Spleen (tissue), 11 donors: Measurements from ENCODE around the gene PCDHB9. TPM values are rescaled to one million over a fixed set of nuclear protein-coding genes. Genes with fewer than 3 reads are reported as not detected.

Source experiments
- DNase-seq: peaks from one replicate; pipeline ENCODE4 v3.0.0-alpha.2; 2020
- H3K27ac ChIP-seq, 8 donors: fragments of 200-600 bp; sonication (generic) in 7 of 8; 1 replicate in 4 of 8; 2 replicates in 4 of 8; pipeline versions ENCODE4 v1.5.0 to v1.8.0; 2016 to 2021; ENCODE audit warnings: inconsistent platforms in 4 of 8, mild to moderate bottlenecking in 4 of 8, moderate library complexity in 1 of 8
- H3K27me3 ChIP-seq, 7 donors: fragments of 200-600 bp; sonication (generic) in 6 of 7; replicated peaks in 1 of 7; 1 replicate in 4 of 7; 2 replicates in 3 of 7; pipeline versions ENCODE4 v1.5.0 to v1.8.0; 2016 to 2021; ENCODE audit warnings: inconsistent platforms in 3 of 7, mild to moderate bottlenecking in 1 of 7
- H3K36me3 ChIP-seq, 6 donors: fragments of 200-600 bp; sonication (generic) in 5 of 6; 1 replicate in 4 of 6; 2 replicates in 2 of 6; pipeline versions ENCODE4 v1.5.0 to v1.8.0; 2016 to 2021; ENCODE audit warnings: inconsistent platforms in 2 of 6
- H3K4me1 ChIP-seq, 6 donors: fragments of 200-600 bp; sonication (generic) in 5 of 6; 1 replicate in 3 of 6; 2 replicates in 3 of 6; pipeline versions ENCODE4 v1.5.0 to v1.8.0; 2016 to 2021; ENCODE audit warnings: inconsistent platforms in 3 of 6
- H3K4me3 ChIP-seq, 8 donors: fragments of 200-600 bp; sonication (generic) in 7 of 8; 1 replicate in 4 of 8; 2 replicates in 4 of 8; pipeline versions ENCODE4 v1.5.0 to v1.8.0; 2016 to 2021; ENCODE audit warnings: inconsistent platforms in 4 of 8, mild to moderate bottlenecking in 4 of 8, moderate library complexity in 2 of 8
- H3K9me3 ChIP-seq, 8 donors: fragments of 200-600 bp; sonication (generic) in 7 of 8; 1 replicate in 4 of 8; 2 replicates in 4 of 8; pipeline versions ENCODE4 v1.5.0 to v1.8.0; 2016 to 2021; ENCODE audit warnings: inconsistent platforms in 4 of 8
- POLR2A ChIP-seq, 3 donors: fragments of 450-650 bp; IDR thresholded peaks; one replicate each; pipeline ENCODE4 v1.5.1; 2017; ENCODE audit warnings: antibody characterized with exemption in 3 of 3, mild to moderate bottlenecking in 1 of 3
- POLR2AphosphoS5 ChIP-seq, 3 donors: sonication (generic); formaldehyde crosslinking; IDR thresholded peaks; one replicate each; pipeline ENCODE4 v1.5.1; 2017; ENCODE audit warnings: antibody characterized with exemption in 3 of 3
- WGBS, 5 donors: extraction: QIAGEN DNeasy Blood & Tissue Kit in 3 of 5; methylation state at CpG; one replicate each; pipeline versions ENCODE4 v1.1.5 to v1.1.7; 2013 to 2018; 5-methylcytosine and 5-hydroxymethylcytosine counted together
- intact Hi-C: fragments of 100-400 bp; cut with DNase I; formaldehyde crosslinking; loops from one replicate; pipeline ENCODE4 v1.15.0; 2023; ENCODE audit warnings: low total_unique reads
- polyA plus RNA-seq, 3 donors: library from polyadenylated mRNA; stranded (reverse); fragments of 200-250 nt; gene quantifications; one replicate each; pipeline ENCODE4 v1.2.1, GENCODE V29; 2013
- total RNA-seq, 7 donors: library from RNA; depleted of rRNA in 3 of 7; stranded (reverse); fragments of >200 nt in 3 of 7; fragmentation: NEBNext Ultra II Directional in 4 of 7; extraction: Animal tissue kit (Norgen Biotek cat#: 25700) in 4 of 7; gene quantifications; one replicate each; pipeline versions ENCODE4 v1.1.0 to v1.2.1, GENCODE V29; 2016 to 2021
- TF ChIP-seq, protein P1 (sequence below), 11 experiments: fragments of 200-600 bp in 7 of 11; fragments of 450-650 bp in 4 of 11; sonication (generic) in 4 of 11; IDR thresholded peaks in 8 of 11; conservative IDR thresholded peaks in 3 of 11; 1 replicate in 7 of 11; 2 replicates in 4 of 11; pipeline versions ENCODE4 v1.4.0 to v1.8.0; 2016 to 2021; ENCODE audit warnings: antibody characterized with exemption in 11 of 11, inconsistent platforms in 4 of 11, mild to moderate bottlenecking in 1 of 11
- donor health status: healthy with polysubstance abuse.
- donor health status: DM: no; HTN: no; CAD: no; lungs with moderate emphysema.
- donor health status: DM: no; HTN: no; CAD: no.
- donor health status: Bipolar disorder and iron deficiency.
- donor health status: healthy.
- donor health status: DM: no; HTN: no; CAD: no.
- donor health status: DM: yes; HTN: yes; CAD: no.

The PCDHB9 gene
- total and polyA plus RNA-seq, 10 donors, result 0.06 to 4.9 (median 0.96) TPM

GRCh38 chr5:141236516-141237313, 49.8 kb downstream of the PCDHB9 start:
- peaks cover 8 to 100% (median 99%) of the 10 kb centered on the region in 8 donors for H3K9me3 ChIP-seq

More at GRCh38 chr5:141236516-141237313, 49.8 kb downstream of the PCDHB9 start:
- intact Hi-C loops, result no loop called here
- no peaks in the 10 kb centered on the region for H3K4me1 ChIP-seq
- H3K27ac ChIP-seq, result no peak overlapping the region
- peak overlapping the region in 1 of 8 donors; percentile 9 for H3K4me3 ChIP-seq
- WGBS, 5 donors, result 19 to 34% (median 29%) methylated on average over 25 to 32 of the region's 32 CpGs
- no peak for TF ChIP-seq POLR2AphosphoS5 (IDR thresholded peaks at IDR 0.05)
- TF ChIP-seq, protein P1, sequence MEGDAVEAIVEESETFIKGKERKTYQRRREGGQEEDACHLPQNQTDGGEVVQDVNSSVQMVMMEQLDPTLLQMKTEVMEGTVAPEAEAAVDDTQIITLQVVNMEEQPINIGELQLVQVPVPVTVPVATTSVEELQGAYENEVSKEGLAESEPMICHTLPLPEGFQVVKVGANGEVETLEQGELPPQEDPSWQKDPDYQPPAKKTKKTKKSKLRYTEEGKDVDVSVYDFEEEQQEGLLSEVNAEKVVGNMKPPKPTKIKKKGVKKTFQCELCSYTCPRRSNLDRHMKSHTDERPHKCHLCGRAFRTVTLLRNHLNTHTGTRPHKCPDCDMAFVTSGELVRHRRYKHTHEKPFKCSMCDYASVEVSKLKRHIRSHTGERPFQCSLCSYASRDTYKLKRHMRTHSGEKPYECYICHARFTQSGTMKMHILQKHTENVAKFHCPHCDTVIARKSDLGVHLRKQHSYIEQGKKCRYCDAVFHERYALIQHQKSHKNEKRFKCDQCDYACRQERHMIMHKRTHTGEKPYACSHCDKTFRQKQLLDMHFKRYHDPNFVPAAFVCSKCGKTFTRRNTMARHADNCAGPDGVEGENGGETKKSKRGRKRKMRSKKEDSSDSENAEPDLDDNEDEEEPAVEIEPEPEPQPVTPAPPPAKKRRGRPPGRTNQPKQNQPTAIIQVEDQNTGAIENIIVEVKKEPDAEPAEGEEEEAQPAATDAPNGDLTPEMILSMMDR (IDR thresholded peaks at IDR 0.05 in 8 of 11, conservative IDR thresholded peaks at IDR 0.05 in 3 of 11), result no peak
- no peak for TF ChIP-seq POLR2A (IDR thresholded peaks at IDR 0.05)
- DNase-seq, result no peak
- peaks cover 0 to 73% (median 6%) of the 10 kb centered on the region in 7 donors for H3K27me3 ChIP-seq
- peaks cover 0 to 4% (median 0%) of the 10 kb centered on the region in 6 donors for H3K36me3 ChIP-seq

Other genes starting within 250 kb of the PCDHB9 start
Only the 30 nearest of the 37 such genes appear.
- not detected for gene PCDHB1, start 135.8 kb upstream of the PCDHB9 start, total RNA-seq
- not detected for gene PCDHB1, start 135.8 kb upstream of the PCDHB9 start, polyA plus RNA-seq
- gene PCDHB2, start 92.5 kb upstream of the PCDHB9 start, total RNA-seq, result 1 to 10 TPM in 6 of 7 donors, under 1 TPM in 1; 0.98 to 2.0 (median 1.5) TPM
- gene PCDHB2, start 92.5 kb upstream of the PCDHB9 start, polyA plus RNA-seq, result under 1 TPM; 0.12 to 0.29 (median 0.13) TPM
- 1 to 10 TPM in 4 of 7 donors, under 1 TPM in 3; 0.34 to 3.1 (median 1.1) TPM for gene PCDHB3, start 86.7 kb upstream of the PCDHB9 start, total RNA-seq
- gene PCDHB3, start 86.7 kb upstream of the PCDHB9 start, polyA plus RNA-seq, result under 1 TPM in 2 of 3 donors, not detected in 1; 0.08 to 0.26 TPM
- 1 to 10 TPM in 5 of 7 donors, under 1 TPM in 2; 0.77 to 2.6 (median 1.6) TPM for gene PCDHB4, start 65.3 kb upstream of the PCDHB9 start, total RNA-seq
- under 1 TPM; 0.09 to 0.32 (median 0.24) TPM for gene PCDHB4, start 65.3 kb upstream of the PCDHB9 start, polyA plus RNA-seq
- gene PCDHB5, start 52.0 kb upstream of the PCDHB9 start, total RNA-seq, result 1 to 10 TPM in 6 of 7 donors, under 1 TPM in 1; 0.81 to 3.4 (median 1.6) TPM
- gene PCDHB5, start 52.0 kb upstream of the PCDHB9 start, polyA plus RNA-seq, result under 1 TPM; 0.20 to 0.33 (median 0.32) TPM
- 1 to 10 TPM in 2 of 7 donors, under 1 TPM in 5; 0.20 to 1.1 (median 0.66) TPM for gene PCDHB6, start 37.1 kb upstream of the PCDHB9 start, total RNA-seq
- gene PCDHB6, start 37.1 kb upstream of the PCDHB9 start, polyA plus RNA-seq, result under 1 TPM; 0.02 to 0.13 (median 0.07) TPM
- 1 to 10 TPM in 4 of 7 donors, under 1 TPM in 3; 0.51 to 1.6 (median 1.3) TPM for gene PCDHB7, start 14.5 kb upstream of the PCDHB9 start, total RNA-seq
- gene PCDHB7, start 14.5 kb upstream of the PCDHB9 start, polyA plus RNA-seq, result under 1 TPM in 2 of 3 donors, not detected in 1; 0.08 to 0.16 TPM
- 1 to 10 TPM in 3 of 7 donors, under 1 TPM in 3, not detected in 1; 0.51 to 1.8 (median 1.0) TPM for gene PCDHB8, start 9.4 kb upstream of the PCDHB9 start, total RNA-seq
- gene PCDHB8, start 9.4 kb upstream of the PCDHB9 start, polyA plus RNA-seq, result under 1 TPM in 2 of 3 donors, not detected in 1; 0.03 to 0.10 TPM
- gene PCDHB16, start 4.8 kb upstream of the PCDHB9 start, total RNA-seq, result 1 to 10 TPM in 6 of 7 donors, under 1 TPM in 1; 0.54 to 2.1 (median 1.9) TPM
- gene PCDHB16, start 4.8 kb upstream of the PCDHB9 start, polyA plus RNA-seq, result under 1 TPM; 0.04 to 0.19 (median 0.14) TPM
- gene PCDHB10, start 5.2 kb downstream of the PCDHB9 start, total RNA-seq, result 1 to 10 TPM in 4 of 7 donors, under 1 TPM in 3; 0.74 to 2.7 (median 1.4) TPM
- gene PCDHB10, start 5.2 kb downstream of the PCDHB9 start, polyA plus RNA-seq, result under 1 TPM; 0.09 to 0.26 (median 0.15) TPM
- gene PCDHB11, start 12.5 kb downstream of the PCDHB9 start, total RNA-seq, result 1 to 10 TPM in 5 of 7 donors, under 1 TPM in 2; 0.68 to 3.4 (median 1.2) TPM
- gene PCDHB11, start 12.5 kb downstream of the PCDHB9 start, polyA plus RNA-seq, result under 1 TPM; 0.07 to 0.19 (median 0.14) TPM
- 1 to 10 TPM; 1.1 to 2.4 (median 1.8) TPM for gene PCDHB12, start 21.6 kb downstream of the PCDHB9 start, total RNA-seq
- gene PCDHB12, start 21.6 kb downstream of the PCDHB9 start, polyA plus RNA-seq, result under 1 TPM; 0.11 to 0.16 (median 0.11) TPM
- 1 to 10 TPM; 1.4 to 6.8 (median 4.0) TPM for gene PCDHB13, start 26.8 kb downstream of the PCDHB9 start, total RNA-seq
- gene PCDHB13, start 26.8 kb downstream of the PCDHB9 start, polyA plus RNA-seq, result under 1 TPM; 0.09 to 0.38 (median 0.12) TPM
- gene PCDHB14, start 36.2 kb downstream of the PCDHB9 start, total RNA-seq, result 1 to 10 TPM; 1.6 to 5.9 (median 2.8) TPM
- under 1 TPM; 0.27 to 0.93 (median 0.30) TPM for gene PCDHB14, start 36.2 kb downstream of the PCDHB9 start, polyA plus RNA-seq
- 1 to 10 TPM; 1.7 to 5.6 (median 3.8) TPM for gene PCDHB15, start 58.2 kb downstream of the PCDHB9 start, total RNA-seq
- 1 to 10 TPM in 1 of 3 donors, under 1 TPM in 2; 0.42 to 1.1 (median 0.72) TPM for gene PCDHB15, start 58.2 kb downstream of the PCDHB9 start, polyA plus RNA-seq
- 1 to 10 TPM in 6 of 7 donors, under 1 TPM in 1; 0.57 to 3.0 (median 2.2) TPM for gene SLC25A2, start 116.9 kb downstream of the PCDHB9 start, total RNA-seq
- gene SLC25A2, start 116.9 kb downstream of the PCDHB9 start, polyA plus RNA-seq, result under 1 TPM; 0.05 to 0.22 (median 0.07) TPM
- gene TAF7, start 133.6 kb downstream of the PCDHB9 start, total RNA-seq, result 10 to 100 TPM; 67.6 to 80.6 (median 75.7) TPM
- gene TAF7, start 133.6 kb downstream of the PCDHB9 start, polyA plus RNA-seq, result 100 to 1,000 TPM in 2 of 3 donors, 10 to 100 TPM in 1; 91.1 to 112 (median 111) TPM
- gene PCDHGA1, start 143.4 kb downstream of the PCDHB9 start, total RNA-seq, result under 1 TPM in 6 of 7 donors, not detected in 1; 0.17 to 0.52 (median 0.36) TPM
- under 1 TPM; 0.04 to 0.06 (median 0.06) TPM for gene PCDHGA1, start 143.4 kb downstream of the PCDHB9 start, polyA plus RNA-seq
- gene PCDHGA2, start 151.6 kb downstream of the PCDHB9 start, total RNA-seq, result 1 to 10 TPM in 6 of 7 donors, under 1 TPM in 1; 0.84 to 3.9 (median 1.8) TPM
- gene PCDHGA2, start 151.6 kb downstream of the PCDHB9 start, polyA plus RNA-seq, result under 1 TPM; 0.04 to 0.19 (median 0.06) TPM
- 1 to 10 TPM in 5 of 7 donors, under 1 TPM in 2; 0.60 to 4.4 (median 2.1) TPM for gene PCDHGA3, start 156.7 kb downstream of the PCDHB9 start, total RNA-seq
- under 1 TPM in 1 of 3 donors, not detected in 2; 0.22 TPM for gene PCDHGA3, start 156.7 kb downstream of the PCDHB9 start, polyA plus RNA-seq
- gene PCDHGB1, start 162.9 kb downstream of the PCDHB9 start, total RNA-seq, result 1 to 10 TPM in 6 of 7 donors, under 1 TPM in 1; 0.87 to 3.7 (median 1.6) TPM
- gene PCDHGB1, start 162.9 kb downstream of the PCDHB9 start, polyA plus RNA-seq, result under 1 TPM in 2 of 3 donors, not detected in 1; 0.04 to 0.10 TPM
- gene PCDHGA4, start 167.9 kb downstream of the PCDHB9 start, total RNA-seq, result 1 to 10 TPM; 1.4 to 4.5 (median 2.7) TPM
- under 1 TPM; 0.04 to 0.16 (median 0.05) TPM for gene PCDHGA4, start 167.9 kb downstream of the PCDHB9 start, polyA plus RNA-seq
- 1 to 10 TPM; 1.7 to 4.5 (median 3.5) TPM for gene PCDHGB2, start 172.8 kb downstream of the PCDHB9 start, total RNA-seq
- under 1 TPM in 2 of 3 donors, not detected in 1; 0.09 to 0.22 TPM for gene PCDHGB2, start 172.8 kb downstream of the PCDHB9 start, polyA plus RNA-seq
- 1 to 10 TPM; 1.4 to 3.1 (median 2.3) TPM for gene PCDHGA5, start 177.0 kb downstream of the PCDHB9 start, total RNA-seq
- gene PCDHGA5, start 177.0 kb downstream of the PCDHB9 start, polyA plus RNA-seq, result under 1 TPM in 2 of 3 donors, not detected in 1; 0.04 to 0.22 TPM
- 1 to 10 TPM; 1.3 to 5.0 (median 3.9) TPM for gene PCDHGB3, start 183.1 kb downstream of the PCDHB9 start, total RNA-seq
- under 1 TPM; 0.06 to 0.38 (median 0.09) TPM for gene PCDHGB3, start 183.1 kb downstream of the PCDHB9 start, polyA plus RNA-seq
- 1 to 10 TPM; 2.2 to 5.0 (median 4.2) TPM for gene PCDHGA6, start 186.7 kb downstream of the PCDHB9 start, total RNA-seq
- gene PCDHGA6, start 186.7 kb downstream of the PCDHB9 start, polyA plus RNA-seq, result under 1 TPM; 0.35 to 0.58 (median 0.54) TPM
- 1 to 10 TPM; 1.2 to 5.4 (median 2.0) TPM for gene PCDHGA7, start 195.6 kb downstream of the PCDHB9 start, total RNA-seq
- under 1 TPM; 0.18 to 0.29 (median 0.22) TPM for gene PCDHGA7, start 195.6 kb downstream of the PCDHB9 start, polyA plus RNA-seq
- gene PCDHGB4, start 200.5 kb downstream of the PCDHB9 start, total RNA-seq, result 1 to 10 TPM; 1.6 to 3.9 (median 3.0) TPM
- gene PCDHGB4, start 200.5 kb downstream of the PCDHB9 start, polyA plus RNA-seq, result under 1 TPM; 0.02 to 0.29 (median 0.14) TPM
- gene PCDHGA8, start 205.5 kb downstream of the PCDHB9 start, total RNA-seq, result 1 to 10 TPM in 6 of 7 donors, under 1 TPM in 1; 0.70 to 3.9 (median 2.1) TPM
- under 1 TPM in 2 of 3 donors, not detected in 1; 0.04 to 0.13 TPM for gene PCDHGA8, start 205.5 kb downstream of the PCDHB9 start, polyA plus RNA-seq
- gene PCDHGB5, start 210.8 kb downstream of the PCDHB9 start, total RNA-seq, result 1 to 10 TPM; 3.9 to 8.0 (median 5.6) TPM
- under 1 TPM; 0.07 to 0.32 (median 0.17) TPM for gene PCDHGB5, start 210.8 kb downstream of the PCDHB9 start, polyA plus RNA-seq